K562 (cell line): ENCODE measurements around the gene VPS13C. TPM values are rescaled to one million over a fixed set of nuclear protein-coding genes. Genes with fewer than 3 reads are reported as not detected.

Experiments used
- ATAC-seq: fragments of 200-7000 bp; cut with Tn5 transposase; 3 replicates; pipeline ENCODE4 v1.9.1; 2020; ENCODE audit warnings: moderate library complexity
- BruUV-seq: library from RNA; stranded (reverse); fragments of 400-500 nt; replicated peaks from 2 replicates; lab custom pipeline; 2021; lab: Mats Ljungman, UMichigan
- CTCF ChIA-PET: fragments of 300-600 bp; formaldehyde crosslinking; extraction: SDS; loops from one replicate; lab custom pipeline; 2021; ENCODE audit warnings: low intra/inter-chr PET ratio; lab: Yijun Ruan, JAX
- POLR2A ChIA-PET: fragments of 300-600, 350-650 bp; sonication (Branson Sonifier 250); formaldehyde crosslinking; extraction: SDS; loops from one replicate; lab custom pipeline; 2021; ENCODE audit warnings: antibody characterized with exemption, inconsistent platforms; lab: Yijun Ruan, JAX
- DNase-seq, 4 experiments: peaks; one replicate each; pipeline versions ENCODE4 v3.0.0 to v3.0.0-alpha.2; 2011 to 2018; ENCODE audit warnings: low spot score in 3 of 4, mixed read lengths in 3 of 4; ENCODE audit errors: extremely low read depth in 1 of 4
- FAIRE-seq: peaks from 2 replicates; lab custom pipeline; 2011; peaks lifted over from hg19 to GRCh38; lab: Jason Lieb, UNC
- H2AFZ ChIP-seq: 2 replicates; pipeline ENCODE4 v1.6.0; 2011; ENCODE audit warnings: low read depth, low read length, control low read depth, inconsistent platforms
- H3K27ac ChIP-seq: fragments of 200-600 bp; 3 replicates; pipeline ENCODE4 v1.8.0; 2011; ENCODE audit warnings: low read depth, mild to moderate bottlenecking, control low read depth, inconsistent platforms, low read length, moderate library complexity, mixed read lengths; ENCODE audit errors: extremely low read depth
- H3K27me3 ChIP-seq, 2 experiments: fragments of 300-600 bp in 1 of 2; 2 replicates in 1 of 2; 3 replicates in 1 of 2; pipeline versions ENCODE4 v1.6.0 to v1.8.0; 2011; ENCODE audit warnings: inconsistent platforms in 2 of 2, low read length in 2 of 2, mild to moderate bottlenecking in 1 of 2, mixed read lengths in 1 of 2, moderate library complexity in 1 of 2; ENCODE audit not compliant: control insufficient read depth in 2 of 2, insufficient read depth in 2 of 2
- H3K36me3 ChIP-seq: fragments of 300-600 bp; 3 replicates; pipeline ENCODE4 v1.8.0; 2011; ENCODE audit warnings: mild to moderate bottlenecking, low read length, inconsistent platforms; ENCODE audit not compliant: control insufficient read depth, insufficient read depth
- H3K4me1 ChIP-seq, 2 experiments: fragments of 200-600 bp in 1 of 2; replicated peaks in 1 of 2; 2 replicates in 1 of 2; 3 replicates in 1 of 2; pipeline versions ENCODE4 v1.5.1 to v1.8.0; 2011; ENCODE audit warnings: inconsistent platforms in 2 of 2, low read length in 2 of 2, mild to moderate bottlenecking in 1 of 2, mixed read lengths in 1 of 2, moderate library complexity in 1 of 2; ENCODE audit not compliant: control insufficient read depth in 2 of 2, insufficient read depth in 2 of 2
- H3K4me2 ChIP-seq: 2 replicates; pipeline ENCODE4 v1.6.1; 2011; ENCODE audit warnings: low read length, control low read depth, inconsistent platforms, mixed read lengths; ENCODE audit not compliant: insufficient read depth
- H3K4me3 ChIP-seq: fragments of 200-600 bp; sonication (generic), shearing (Covaris generic); 2 replicates; pipeline ENCODE4 v1.5.1; 2016; ENCODE audit warnings: control low read depth, inconsistent platforms
- H3K79me2 ChIP-seq: fragments of 200-600 bp; 3 replicates; pipeline ENCODE4 v1.8.0; 2011; ENCODE audit warnings: low read length, inconsistent platforms; ENCODE audit not compliant: control insufficient read depth, insufficient read depth
- H3K9ac ChIP-seq, 2 experiments: 2 replicates each; pipeline versions ENCODE4 v1.6.0 to v1.6.1; 2011; ENCODE audit warnings: low read depth in 2 of 2, low read length in 2 of 2, control low read depth in 1 of 2, inconsistent platforms in 1 of 2, mild to moderate bottlenecking in 1 of 2, mixed read lengths in 1 of 2; ENCODE audit not compliant: insufficient read depth in 1 of 2
- H3K9me1 ChIP-seq: one replicate; pipeline ENCODE4 v1.6.0; 2011; ENCODE audit warnings: inconsistent platforms, mild to moderate bottlenecking, low read length, moderate library complexity; ENCODE audit not compliant: control insufficient read depth, insufficient read depth
- H3K9me3 ChIP-seq: replicated peaks from 2 replicates; pipeline ENCODE4 v1.5.1; 2011; ENCODE audit warnings: low read depth, low read length, inconsistent platforms; ENCODE audit not compliant: control insufficient read depth, insufficient read depth
- H4K20me1 ChIP-seq: replicated peaks from 2 replicates; pipeline ENCODE4 v1.6.1; 2011; ENCODE audit warnings: low read length, inconsistent platforms, mixed read lengths; ENCODE audit not compliant: control insufficient read depth, insufficient read depth
- ATF7 ChIP-seq: fragments of 450-650 bp; IDR thresholded peaks from 2 replicates; pipeline ENCODE4 v1.7.1; 2014; ENCODE audit warnings: mild to moderate bottlenecking, moderate library complexity
- BRF2 ChIP-seq: IDR thresholded peaks from 3 replicates; pipeline ENCODE4 v1.6.1; 2011; ENCODE audit warnings: borderline replicate concordance, mild to moderate bottlenecking; ENCODE audit not compliant: insufficient read length, insufficient read depth
- DIDO1 ChIP-seq: fragments of 450-650 bp; IDR thresholded peaks from 2 replicates; pipeline ENCODE4 v1.6.1; 2016; ENCODE audit warnings: low read depth, missing biosample characterization, missing genetic modification characterization
- DNMT1 ChIP-seq: fragments of 450-650 bp; IDR thresholded peaks from 2 replicates; pipeline ENCODE4 v1.6.1; 2016; ENCODE audit warnings: antibody characterized with exemption, mild to moderate bottlenecking
- JUNB ChIP-seq: fragments of 450-650 bp; formaldehyde crosslinking; conservative IDR thresholded peaks from 2 replicates; pipeline ENCODE4 v1.4.0; 2020; ENCODE audit warnings: mild to moderate bottlenecking
- PATZ1 ChIP-seq: fragments of 250-450 bp; sonication (Bioruptor Pico); IDR thresholded peaks from 2 replicates; pipeline ENCODE4 v1.5.0; 2020; ENCODE audit warnings: mild to moderate bottlenecking, borderline replicate concordance
- TCF3 ChIP-seq: sonication (generic); formaldehyde crosslinking; IDR thresholded peaks from 2 replicates; pipeline ENCODE4 v1.4.0; 2020; ENCODE audit warnings: mild to moderate bottlenecking, missing genetic modification reagents
- ZNF134 ChIP-seq: fragments of 250-450 bp; sonication (Bioruptor Pico); conservative IDR thresholded peaks from 2 replicates; pipeline ENCODE4 v1.4.0; 2020
- ZNF395 ChIP-seq: fragments of 200-800 bp; sonication (Bioruptor generic); IDR thresholded peaks from 2 replicates; pipeline ENCODE4 v1.6.1; 2017; ENCODE audit warnings: missing genetic modification characterization, missing compliant biosample characterization
- WGBS: fragments of 100-300 bp; shearing (Covaris generic); methylation state at CpG from one replicate; pipeline ENCODE4 v1.1.6; 2016; ENCODE audit warnings: low coverage, mixed read lengths; ENCODE audit not compliant: insufficient coverage; ENCODE audit errors: missing lambda C conversion rate; 5-methylcytosine and 5-hydroxymethylcytosine counted together
- in situ Hi-C: fragments of 300-500 bp; cut with MboI; formaldehyde crosslinking; loops from 4 replicates; pipeline ENCODE4 v1.15.0; 2018; ENCODE audit warnings: inconsistent platforms, mixed read lengths
- intact Hi-C: fragments of 100-400 bp; cut with micrococcal nuclease; formaldehyde crosslinking; loops from 2 replicates; pipeline ENCODE4 v1.14.2; 2022
- polyA plus RNA-seq, 8 experiments: library from polyadenylated mRNA; depleted of rRNA in 4 of 8; stranded (reverse) in 5 of 8; unstranded in 3 of 8; fragments of >200 nt; fragmentation: Nextera tagmentation in 2 of 8; fragmentation: Illumina TruSeq in 1 of 8; extraction: Ambion mirVana in 2 of 8; extraction: Trizol in 1 of 8; gene quantifications; 2 replicates each; pipeline versions ENCODE4 v1.2.1 to v1.2.3, GENCODE V29; 2011 to 2014; ENCODE audit warnings: inconsistent platforms in 1 of 8, missing spikeins in 1 of 8
- total RNA-seq, 7 experiments: library from RNA; depleted of rRNA in 6 of 7; stranded (reverse); fragments of >200 nt in 6 of 7; fragmentation: Illumina TruSeq in 2 of 7; extraction: Trizol in 2 of 7; gene quantifications; 2 replicates each; pipeline versions ENCODE4 v1.2.1 to v1.2.3, GENCODE V29; 2011 to 2021; ENCODE audit warnings: low replicate concordance in 1 of 7

VPS13C gene
- total and polyA plus RNA-seq, 9 of the 15 experiments (the other 6 are each of a cell fraction or from before 2014, with no cell fraction given): 5.2 to 32.3 (median 15.7) TPM

GRCh38 chr15:61819386-61819785 is 240.9 kb downstream of the VPS13C start:
- no peak for DNase-seq
- Histone ChIP-seq H3K36me3 (no peaks in the 10 kb centered on the region), H3K79me2 (no peaks in the 10 kb centered on the region), H3K4me2 (no peak overlapping the region), H3K27ac (no peak overlapping the region), H3K9me1 (no peaks in the 10 kb centered on the region), H3K9ac (no peak overlapping the region), H3K9me3 (no peaks in the 10 kb centered on the region), H2AFZ (no peak overlapping the region), H4K20me1 (no peaks in the 10 kb centered on the region; the same call in 1 of the 2 replicates), H3K4me1 (no peaks in the 10 kb centered on the region), H3K27me3 (peaks cover 2 to 25% of the 10 kb centered on the region in 2 experiments; a peak in 4 of 5 replicates), H3K4me3 (no peak overlapping the region)
- no peak for ATAC-seq
- no TSS peak for BruUV-seq
- TF ChIP-seq DNMT1: no peak
- no peak for TF ChIP-seq TCF3 (CRISPR knock-in tag)
- TF ChIP-seq JUNB: no peak
- no peak for TF ChIP-seq ATF7
- TF ChIP-seq PATZ1 (CRISPR knock-in tag): no peak
- no peak for TF ChIP-seq BRF2
- no peak for TF ChIP-seq ZNF395 (CRISPR knock-in tag)
- no peak for TF ChIP-seq DIDO1
- no peak for TF ChIP-seq ZNF134
- in situ Hi-C loops: no loop called here
- POLR2A ChIA-PET: no interaction called here
- 0% methylated on average over 8 of the region's 9 CpGs for WGBS
- CTCF ChIA-PET: no interaction called here
- intact Hi-C loops: no loop called here
- FAIRE-seq: no peak
